Bronchial epithelial cell (primary cell): Measurements from ENCODE around the gene DDO. TPM values are rescaled to one million over a fixed set of nuclear protein-coding genes. Genes with fewer than 3 reads are reported as not detected.

Experiments used
- DNase-seq: peaks from one replicate; pipeline ENCODE4 v3.0.0-alpha.2; 2010; ENCODE audit warnings: low read depth
- FAIRE-seq: peaks from 2 replicates; lab custom pipeline; 2011; peaks lifted over from hg19 to GRCh38; lab: Jason Lieb, UNC
- H3K27me3 ChIP-seq: 2 replicates; pipeline ENCODE4 v1.5.1; 2011; ENCODE audit warnings: low read length; ENCODE audit not compliant: control insufficient read depth, insufficient read depth
- H3K36me3 ChIP-seq: 2 replicates; pipeline ENCODE4 v1.5.1; 2011; ENCODE audit warnings: low read length; ENCODE audit not compliant: control insufficient read depth, insufficient read depth
- H3K4me3 ChIP-seq: 2 replicates; pipeline ENCODE4 v1.5.1; 2011; ENCODE audit warnings: mild to moderate bottlenecking, low read depth, low read length, control low read depth
- total RNA-seq: library from RNA; depleted of rRNA; stranded (reverse); fragments of >200 nt; gene quantifications from 2 replicates; pipeline ENCODE4 v1.2.1, GENCODE V29; 2014
- TF ChIP-seq, protein P1 (sequence below): IDR thresholded peaks from 2 replicates; pipeline ENCODE4 v1.5.1; 2011; ENCODE audit warnings: mild to moderate bottlenecking, moderate library complexity, low read length, control low read depth, inconsistent platforms; ENCODE audit not compliant: insufficient read depth, severe bottlenecking

The DDO gene
- total RNA-seq, 1 donor from 2014 or later = not detected

DNA sequence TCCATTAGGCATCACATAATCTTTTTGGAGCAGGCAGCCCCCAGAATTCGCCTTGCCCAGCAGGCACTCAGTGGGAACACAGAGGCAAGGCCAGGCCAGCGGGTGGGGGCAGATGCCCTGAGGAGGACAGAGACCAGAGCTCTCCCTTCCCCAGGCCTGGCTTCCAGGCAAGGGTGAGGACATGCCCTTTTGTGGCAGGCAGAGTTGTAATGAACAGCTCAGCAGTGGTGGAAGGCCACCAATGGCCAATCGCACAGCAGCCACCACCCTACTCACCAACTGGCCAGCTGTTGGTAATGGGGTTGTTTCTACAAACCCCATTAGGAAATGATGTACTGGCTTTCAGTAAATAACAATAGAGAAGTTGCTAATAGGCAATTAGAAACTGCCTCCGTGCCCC is 15.4 kb upstream of the DDO start:
- Histone ChIP-seq H3K27me3 (peaks cover 2% of the 10 kb centered on the region), H3K36me3 (no peaks in the 10 kb centered on the region), H3K4me3 (no peak overlapping the region)
- FAIRE-seq (no peak), DNase-seq (no peak)
- TF ChIP-seq, protein P1, sequence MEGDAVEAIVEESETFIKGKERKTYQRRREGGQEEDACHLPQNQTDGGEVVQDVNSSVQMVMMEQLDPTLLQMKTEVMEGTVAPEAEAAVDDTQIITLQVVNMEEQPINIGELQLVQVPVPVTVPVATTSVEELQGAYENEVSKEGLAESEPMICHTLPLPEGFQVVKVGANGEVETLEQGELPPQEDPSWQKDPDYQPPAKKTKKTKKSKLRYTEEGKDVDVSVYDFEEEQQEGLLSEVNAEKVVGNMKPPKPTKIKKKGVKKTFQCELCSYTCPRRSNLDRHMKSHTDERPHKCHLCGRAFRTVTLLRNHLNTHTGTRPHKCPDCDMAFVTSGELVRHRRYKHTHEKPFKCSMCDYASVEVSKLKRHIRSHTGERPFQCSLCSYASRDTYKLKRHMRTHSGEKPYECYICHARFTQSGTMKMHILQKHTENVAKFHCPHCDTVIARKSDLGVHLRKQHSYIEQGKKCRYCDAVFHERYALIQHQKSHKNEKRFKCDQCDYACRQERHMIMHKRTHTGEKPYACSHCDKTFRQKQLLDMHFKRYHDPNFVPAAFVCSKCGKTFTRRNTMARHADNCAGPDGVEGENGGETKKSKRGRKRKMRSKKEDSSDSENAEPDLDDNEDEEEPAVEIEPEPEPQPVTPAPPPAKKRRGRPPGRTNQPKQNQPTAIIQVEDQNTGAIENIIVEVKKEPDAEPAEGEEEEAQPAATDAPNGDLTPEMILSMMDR = no peak

DNA sequence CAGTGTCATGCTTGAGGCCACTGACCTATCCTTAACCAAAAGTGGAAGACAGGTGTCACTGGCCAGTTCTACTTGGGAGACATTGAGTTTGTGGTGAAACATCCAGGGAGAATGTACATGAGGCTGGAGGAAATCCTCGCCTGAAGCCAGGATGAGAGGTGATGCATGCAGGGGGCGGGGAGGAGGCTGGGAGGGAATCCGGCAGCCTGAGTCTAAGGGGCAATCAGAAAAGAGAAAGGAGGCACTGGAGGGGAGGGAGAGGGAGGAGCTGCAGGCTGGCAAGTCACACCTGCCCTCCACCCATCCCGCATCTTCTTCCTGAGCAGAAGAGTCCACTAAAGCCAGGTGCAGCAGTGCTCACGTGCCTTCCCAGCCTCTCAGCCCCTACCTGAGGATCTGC is 14.9 kb upstream of the DDO start:
- TF ChIP-seq, protein P1 = no peak
- no peak for DNase-seq
- H3K36me3 ChIP-seq = no peaks in the 10 kb centered on the region
- peaks cover 2% of the 10 kb centered on the region for H3K27me3 ChIP-seq
- H3K4me3 ChIP-seq = no peak overlapping the region
- no peak for FAIRE-seq

GRCh38 chr6:110428153-110428552 is 12.8 kb upstream of the DDO start:
- no peak overlapping the region for H3K4me3 ChIP-seq
- no peaks in the 10 kb centered on the region for H3K36me3 ChIP-seq
- no peak for DNase-seq
- no peak for FAIRE-seq
- peaks cover 2% of the 10 kb centered on the region for H3K27me3 ChIP-seq
- TF ChIP-seq, protein P1 = no peak

- peaks cover 2% of the 10 kb centered on the region for H3K27me3 ChIP-seq
- FAIRE-seq (no peak), DNase-seq (no peak)
- TF ChIP-seq, protein P1 = no peak
- no peak overlapping the region for H3K4me3 ChIP-seq
- H3K36me3 ChIP-seq = no peaks in the 10 kb centered on the region
Measured at GRCh38 chr6:110425816-110426215, 10.4 kb upstream of the DDO start.

- no peak for FAIRE-seq
- H3K4me3 ChIP-seq = no peak overlapping the region
- TF ChIP-seq, protein P1 = no peak
- peaks cover 2% of the 10 kb centered on the region for H3K27me3 ChIP-seq
- DNase-seq = no peak
- no peaks in the 10 kb centered on the region for H3K36me3 ChIP-seq
Measured at GRCh38 chr6:110422444-110422822, 7.1 kb upstream of the DDO start.

GRCh38 chr6:110421749-110422443 is 6.5 kb upstream of the DDO start:
- Histone ChIP-seq H3K36me3 (no peaks in the 10 kb centered on the region), H3K27me3 (peaks cover 2% of the 10 kb centered on the region), H3K4me3 (no peak overlapping the region)
- no peak for FAIRE-seq
- DNase-seq = no peak
- TF ChIP-seq, protein P1 = no peak
